HepG2 (cell line): ENCODE measurements around the gene GPX7. TPM values are rescaled to one million over a fixed set of nuclear protein-coding genes. Genes with fewer than 3 reads are reported as not detected.

Source experiments
- FOXJ3 ChIP-seq: sonication (generic); formaldehyde crosslinking; IDR thresholded peaks from 2 replicates; pipeline ENCODE4 v1.4.0; 2020; ENCODE audit warnings: missing genetic modification reagents, mild to moderate bottlenecking, borderline replicate concordance
- FUBP1 ChIP-seq: sonication (generic); formaldehyde crosslinking; IDR thresholded peaks from 2 replicates; pipeline ENCODE4 v1.5.1; 2020; ENCODE audit warnings: missing genetic modification reagents, mild to moderate bottlenecking, borderline replicate concordance
- GATA4 ChIP-seq: sonication (generic); IDR thresholded peaks from 2 replicates; pipeline ENCODE4 v1.6.1; 2016; ENCODE audit warnings: antibody characterized with exemption, low read depth, borderline replicate concordance
- MEIS2 ChIP-seq: sonication (generic); formaldehyde crosslinking; IDR thresholded peaks from 2 replicates; pipeline ENCODE4 v1.9.0; 2021; ENCODE audit warnings: mild to moderate bottlenecking, missing genetic modification reagents
- MTA1 ChIP-seq: sonication (generic); formaldehyde crosslinking; IDR thresholded peaks from 2 replicates; pipeline ENCODE4 v1.4.0; 2020; ENCODE audit warnings: missing genetic modification reagents, mild to moderate bottlenecking, borderline replicate concordance
- NFYB ChIP-seq: sonication (generic); formaldehyde crosslinking; IDR thresholded peaks from 2 replicates; pipeline ENCODE4 v1.4.0; 2020; ENCODE audit warnings: missing genetic modification reagents
- RFX5 ChIP-seq: IDR thresholded peaks from 2 replicates; pipeline ENCODE4 v1.6.1; 2011; ENCODE audit warnings: low read depth, low read length, improper control_type of control experiment
- SIX1 ChIP-seq: sonication (generic); formaldehyde crosslinking; IDR thresholded peaks from 2 replicates; pipeline ENCODE4 v1.4.0; 2020; ENCODE audit warnings: missing genetic modification reagents, borderline replicate concordance
- STAT5B ChIP-seq: sonication (generic); formaldehyde crosslinking; IDR thresholded peaks from 2 replicates; pipeline ENCODE4 v1.4.0; 2020; ENCODE audit warnings: missing genetic modification reagents
- YY1 ChIP-seq: IDR thresholded peaks from 2 replicates; pipeline ENCODE4 v1.6.1; 2011; ENCODE audit warnings: low read length, low read depth, moderate library complexity, mild to moderate bottlenecking; ENCODE audit not compliant: insufficient read depth, insufficient replicate concordance
- ZBTB4 ChIP-seq: sonication (generic); formaldehyde crosslinking; IDR thresholded peaks from 2 replicates; pipeline ENCODE4 v1.4.0; 2020; ENCODE audit warnings: missing genetic modification reagents, mild to moderate bottlenecking, borderline replicate concordance
- ZNF281 ChIP-seq: sonication (generic); formaldehyde crosslinking; IDR thresholded peaks from 2 replicates; pipeline ENCODE4 v1.4.0; 2020; ENCODE audit warnings: missing genetic modification reagents, borderline replicate concordance
- ZSCAN21 ChIP-seq: sonication (generic); formaldehyde crosslinking; IDR thresholded peaks from 2 replicates; pipeline ENCODE4 v1.8.0; 2022; ENCODE audit warnings: mild to moderate bottlenecking, missing genetic modification reagents, moderate library complexity, borderline replicate concordance
- polyA plus RNA-seq, 8 experiments: library from polyadenylated mRNA; depleted of rRNA in 3 of 8; stranded (reverse) in 7 of 8; unstranded in 1 of 8; fragments of >200 nt; fragmentation: Illumina TruSeq in 4 of 8; extraction: Trizol in 4 of 8; gene quantifications; 2 replicates each; pipeline versions ENCODE4 v1.2.1 to v1.2.3, GENCODE V29; 2011 to 2016; ENCODE audit warnings: low read depth in 4 of 8, missing spikeins in 1 of 8, mixed read lengths in 1 of 8; ENCODE audit not compliant: insufficient read depth in 1 of 8
- total RNA-seq, 5 experiments: library from RNA; depleted of rRNA; stranded (reverse); fragments of >200 nt; fragmentation: Illumina TruSeq; extraction: Trizol; gene quantifications; 2 replicates each; pipeline ENCODE4 v1.2.3, GENCODE V29; 2016; ENCODE audit warnings: low read depth in 1 of 5

Gene GPX7
- total and polyA plus RNA-seq, 2 of the 13 experiments (the other 11 are each of a cell fraction or from before 2014, with no cell fraction given) = 14.1 to 16.2 TPM

- no peak for TF ChIP-seq FUBP1 (CRISPR knock-in tag)
- TF ChIP-seq FOXJ3 (CRISPR knock-in tag) = no peak
- no peak for TF ChIP-seq MEIS2
- no peak for TF ChIP-seq SIX1 (CRISPR knock-in tag)
- no peak for TF ChIP-seq MTA1 (CRISPR knock-in tag)
- peak; percentile 80 for TF ChIP-seq NFYB (CRISPR knock-in tag)
- TF ChIP-seq YY1 = no peak
- no peak for TF ChIP-seq ZSCAN21
- peak; percentile 82 for TF ChIP-seq RFX5
- no peak for TF ChIP-seq ZNF281 (CRISPR knock-in tag)
- no peak for TF ChIP-seq ZBTB4
- no peak for TF ChIP-seq STAT5B (CRISPR knock-in tag)
- TF ChIP-seq GATA4 = no peak
Measured at GRCh38 chr1:52571783-52572182, 30.4 kb upstream of the GPX7 start (continued).
